HG03354 (cell line): ENCODE data around the gene NPHP4.
"Not testable (repeated sequence)": the region's sequence is repeated elsewhere in the genome, so short reads cannot be mapped to it uniquely, and the experiment has no call there.

Source experiments
- ATAC-seq: cut with Tn5 transposase; IDR thresholded peaks from one replicate; pipeline ENCODE4 v1.9.1; 2021; ENCODE audit warnings: mild to moderate bottlenecking; ENCODE audit not compliant: unreplicated experiment, poor library complexity, severe bottlenecking

Gene NPHP4

GRCh38 chr1:5906116-5906515 lies 86.1 kb downstream of the NPHP4 start:
- no peak for ATAC-seq

GRCh38 chr1:5905436-5905835 lies 86.8 kb downstream of the NPHP4 start:
- ATAC-seq: no peak

GRCh38 chr1:5904551-5904950 lies 87.7 kb downstream of the NPHP4 start:
- ATAC-seq: no peak

- ATAC-seq: no peak
Observed at GRCh38 chr1:5903680-5904079, 88.5 kb downstream of the NPHP4 start.

- ATAC-seq: no peak
Observed at GRCh38 chr1:5903031-5903430, 89.2 kb downstream of the NPHP4 start.

- no peak for ATAC-seq
Observed at GRCh38 chr1:5901841-5902240, 90.4 kb downstream of the NPHP4 start.

GRCh38 chr1:5901150-5901549 lies 91.1 kb downstream of the NPHP4 start:
- no peak for ATAC-seq

- ATAC-seq: no peak
Observed at GRCh38 chr1:5898266-5898665, 94.0 kb downstream of the NPHP4 start.

- ATAC-seq: no peak
Observed at GRCh38 chr1:5896706-5897660, 95.2 kb downstream of the NPHP4 start.

- ATAC-seq: no peak
Observed at GRCh38 chr1:5895446-5896406, 96.5 kb downstream of the NPHP4 start.

- not testable (repeated sequence) for ATAC-seq
Observed at GRCh38 chr1:5893699-5894278, 98.4 kb downstream of the NPHP4 start.

- no peak for ATAC-seq
Observed at GRCh38 chr1:5892329-5892728, 99.9 kb downstream of the NPHP4 start.

- ATAC-seq: no peak
Observed at GRCh38 chr1:5891736-5892135, 100.5 kb downstream of the NPHP4 start.

GRCh38 chr1:5891137-5891536 lies 101.1 kb downstream of the NPHP4 start:
- ATAC-seq: no peak

- no peak for ATAC-seq
Observed at GRCh38 chr1:5890346-5891106, 101.7 kb downstream of the NPHP4 start.

- ATAC-seq: no peak
Observed at GRCh38 chr1:5889901-5890300, 102.3 kb downstream of the NPHP4 start.

- no peak for ATAC-seq
Observed at GRCh38 chr1:5889462-5889861, 102.8 kb downstream of the NPHP4 start.

- no peak for ATAC-seq
Observed at GRCh38 chr1:5888606-5889211, 103.5 kb downstream of the NPHP4 start.

- ATAC-seq: no peak
Observed at GRCh38 chr1:5887971-5888361, 104.3 kb downstream of the NPHP4 start.
